Epithelial cell of esophagus (primary cell): ENCODE results near the gene RPL22.

Source experiments
- DNase-seq: peaks from one replicate; pipeline ENCODE4 v3.0.0; 2010; ENCODE audit warnings: low read depth
- H3K4me3 ChIP-seq: 2 replicates; pipeline ENCODE4 v1.5.1; 2011; ENCODE audit warnings: mild to moderate bottlenecking, low read length, control low read depth
- TF ChIP-seq, protein P1 (sequence below): IDR thresholded peaks from 2 replicates; pipeline ENCODE4 v1.5.1; 2011; ENCODE audit warnings: low read depth, mild to moderate bottlenecking, low read length, control low read depth, inconsistent platforms; ENCODE audit not compliant: insufficient read depth; ENCODE audit errors: missing control alignments

RPL22 gene

GRCh38 chr1:6245086-6245868 lies 45.9 kb upstream of the RPL22 start:
- H3K4me3 ChIP-seq = no peak overlapping the region

DNA sequence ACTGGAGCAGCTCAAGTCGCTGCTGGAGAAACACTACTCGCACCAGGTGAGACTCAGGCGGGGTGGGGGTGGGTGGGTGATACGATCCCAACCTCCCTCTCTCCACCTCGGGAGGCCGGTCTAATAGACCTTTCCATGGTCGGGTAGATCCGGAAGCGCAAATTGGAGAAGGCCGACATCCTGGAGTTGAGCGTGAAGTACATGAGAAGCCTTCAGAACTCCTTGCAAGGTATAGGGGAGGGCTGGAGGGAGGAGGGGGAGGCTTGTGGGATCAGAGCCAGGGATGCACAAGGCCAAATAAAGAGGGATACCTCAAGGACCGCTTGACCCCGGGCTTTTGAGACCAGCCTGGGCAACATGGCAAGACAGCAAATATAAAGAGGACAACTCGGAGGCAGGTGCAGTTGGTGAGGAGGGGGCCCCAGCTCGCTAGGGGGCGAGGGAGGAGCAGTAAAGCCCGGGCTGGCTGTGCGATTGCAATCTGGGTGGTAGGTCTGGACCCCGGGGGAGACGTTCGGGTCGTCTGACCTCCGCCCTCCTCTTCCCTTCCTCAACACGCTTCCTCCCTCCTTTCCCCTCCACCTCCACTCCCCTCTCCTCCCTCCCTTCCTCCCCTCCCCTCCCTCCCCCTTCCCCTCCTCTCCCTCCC lies 45.1 kb upstream of the RPL22 start:
- TF ChIP-seq, protein P1, sequence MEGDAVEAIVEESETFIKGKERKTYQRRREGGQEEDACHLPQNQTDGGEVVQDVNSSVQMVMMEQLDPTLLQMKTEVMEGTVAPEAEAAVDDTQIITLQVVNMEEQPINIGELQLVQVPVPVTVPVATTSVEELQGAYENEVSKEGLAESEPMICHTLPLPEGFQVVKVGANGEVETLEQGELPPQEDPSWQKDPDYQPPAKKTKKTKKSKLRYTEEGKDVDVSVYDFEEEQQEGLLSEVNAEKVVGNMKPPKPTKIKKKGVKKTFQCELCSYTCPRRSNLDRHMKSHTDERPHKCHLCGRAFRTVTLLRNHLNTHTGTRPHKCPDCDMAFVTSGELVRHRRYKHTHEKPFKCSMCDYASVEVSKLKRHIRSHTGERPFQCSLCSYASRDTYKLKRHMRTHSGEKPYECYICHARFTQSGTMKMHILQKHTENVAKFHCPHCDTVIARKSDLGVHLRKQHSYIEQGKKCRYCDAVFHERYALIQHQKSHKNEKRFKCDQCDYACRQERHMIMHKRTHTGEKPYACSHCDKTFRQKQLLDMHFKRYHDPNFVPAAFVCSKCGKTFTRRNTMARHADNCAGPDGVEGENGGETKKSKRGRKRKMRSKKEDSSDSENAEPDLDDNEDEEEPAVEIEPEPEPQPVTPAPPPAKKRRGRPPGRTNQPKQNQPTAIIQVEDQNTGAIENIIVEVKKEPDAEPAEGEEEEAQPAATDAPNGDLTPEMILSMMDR = no peak
- DNase-seq = no peak
- H3K4me3 ChIP-seq = no peak overlapping the region

More at GRCh38 chr1:6245086-6245868, 45.9 kb upstream of the RPL22 start:
- peak; percentile 82 for DNase-seq
- TF ChIP-seq, protein P1 = peak; percentile 57

DNA sequence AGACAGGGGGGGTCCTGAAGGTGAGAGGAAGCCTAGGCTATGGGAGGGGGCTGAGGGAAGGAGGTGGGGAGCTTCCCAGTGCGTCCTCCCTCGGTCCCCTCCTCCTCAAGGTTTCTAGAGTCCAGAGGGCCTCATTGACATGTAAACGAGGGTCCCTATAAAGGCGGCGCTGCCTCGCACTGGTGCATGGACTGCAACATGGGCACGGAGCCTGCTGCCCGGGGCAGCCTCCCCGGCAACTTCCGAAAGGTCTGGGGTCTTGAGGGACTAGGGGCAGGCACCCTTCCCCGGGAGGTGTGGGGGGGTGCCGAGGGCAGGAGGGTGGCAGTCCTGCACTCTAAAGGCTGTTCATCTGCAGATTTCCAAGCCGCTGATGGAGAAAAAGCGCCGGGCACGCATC lies 44.6 kb upstream of the RPL22 start, which contains the start of gene HES3:
Gene HES3, plus strand, starts transcription at position 187 of the 400 bp plus-strand sequence. Its CDS starts 187 bp downstream, at position 374.
- TF ChIP-seq, protein P1 = no peak
- DNase-seq = no peak
- H3K4me3 ChIP-seq = no peak within 1 kb of the TSS

GRCh38 chr1:6243053-6243834 lies 43.8 kb upstream of the RPL22 start:
- no peak for DNase-seq
- H3K4me3 ChIP-seq = no peak overlapping the region
- TF ChIP-seq, protein P1 = no peak

- no peak overlapping the region for H3K4me3 ChIP-seq
- DNase-seq = no peak
- TF ChIP-seq, protein P1 = no peak
Observed at GRCh38 chr1:6241887-6242740, 42.7 kb upstream of the RPL22 start.
